ENCODE results near the gene EEF2. TPM values are rescaled to one million over a fixed set of nuclear protein-coding genes. Genes with fewer than 3 reads are reported as not detected.
A peak's percentile ranks its signal among the peaks of the same experiment; 100 is the strongest.

The EEF2 gene
- total and polyA plus RNA-seq, 2 donors (not counting 1 experiment from before 2014, with no cell fraction given) = 1,449 to 3,167 TPM

DNA sequence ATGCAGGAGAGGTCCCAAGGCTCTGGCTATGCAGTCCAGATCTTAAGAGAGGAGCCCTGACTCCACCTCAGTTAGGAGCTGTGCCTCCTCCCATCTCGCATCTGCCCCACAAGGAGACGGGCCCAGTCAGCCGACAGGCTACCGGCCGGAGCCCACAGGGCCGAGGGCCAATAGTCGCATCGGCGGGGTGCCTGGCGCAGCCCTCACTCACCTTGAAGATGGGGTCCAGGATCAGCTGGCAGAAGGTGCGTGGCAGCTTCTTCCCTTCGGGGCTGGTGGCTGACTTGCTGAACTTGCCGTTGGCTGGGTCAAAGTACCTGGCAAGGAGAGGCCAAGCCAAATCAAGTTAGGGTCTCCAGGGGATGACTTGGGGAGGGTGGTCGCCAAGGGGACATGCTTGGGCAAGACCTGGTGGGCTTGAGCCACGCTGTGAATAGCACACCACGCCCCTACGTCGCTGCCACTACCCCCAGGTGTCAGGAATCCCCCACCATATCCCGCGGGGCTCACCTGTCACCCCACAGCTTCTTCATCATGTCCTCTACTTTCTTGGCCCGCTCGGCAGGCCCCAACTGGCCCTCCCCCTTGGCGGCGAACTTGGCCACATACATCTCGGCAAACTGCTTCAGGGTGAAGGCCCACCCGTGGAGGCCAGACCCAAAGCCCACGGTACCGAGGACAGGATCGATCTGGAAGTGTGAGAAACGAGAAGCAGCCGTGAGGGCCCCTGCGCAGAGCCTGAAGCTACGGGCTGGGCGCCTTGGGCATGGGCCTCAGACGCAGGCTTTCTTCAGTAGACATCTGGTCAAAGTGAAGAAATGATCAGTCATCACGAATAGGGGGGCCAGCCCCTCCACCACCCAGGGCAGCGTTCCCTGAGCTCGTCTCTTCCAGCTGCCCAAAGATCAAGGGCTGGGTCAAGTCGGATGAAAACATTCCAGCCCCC is 3.3 kb downstream of the EEF2 start:
- no peak overlapping the region for H3K4me2 ChIP-seq (replicated peaks; ENCODE audit: low read depth, low read length, poor library complexity, severe bottlenecking)
- H3K9ac ChIP-seq (ENCODE audit: low read length) = no peak overlapping the region
- CTCF ChIA-PET = interaction anchor here (1.0 kb wide), 1 partner anchor 11 kb away, joined by 4 read pairs; the partner anchor contains the start of gene DAPK3
- Mint-ChIP-seq H3K27me3 (no peaks in the 10 kb centered on the region), H3K9me3 (ENCODE audit: insufficient read depth) (no peaks in the 10 kb centered on the region), H3K4me1 (peaks cover 48% of the 10 kb centered on the region), H3K4me3 (no peak overlapping the region), H3K27ac (no peak overlapping the region)
- H3K79me2 ChIP-seq (ENCODE audit: control insufficient read depth, insufficient read depth, low read length) = peaks cover 43% of the 10 kb centered on the region
- peaks cover 22 to 32% of the 10 kb centered on the region in 2 donors for H3K4me1 ChIP-seq (ENCODE audit: control insufficient read depth in 2 of 2, insufficient read depth in 2 of 2, low read length in 2 of 2)
- ATAC-seq (ENCODE audit: low read depth) (no peak), DNase-seq (peak; percentile 36)
- intact Hi-C loops (cut with micrococcal nuclease) = no loop called here
- POLR2A ChIA-PET = interaction anchor here (0.6 to 1.3 kb wide), 2 partner anchors 10 to 176 kb away, joined by 3 to 8 read pairs; no protein-coding TSS in a partner anchor
- no peak overlapping the region for H3K27ac ChIP-seq (ENCODE audit: low read length in 2 of 2)
- H3K9me3 ChIP-seq (ENCODE audit: control extremely low read depth in 1 of 3, control insufficient read depth in 2 of 3, insufficient read depth in 1 of 3, low read length in 2 of 3) = peaks cover 0 to 4% (median 0%) of the 10 kb centered on the region in 3 donors
- no peaks in the 10 kb centered on the region for H3K27me3 ChIP-seq (replicated peaks in 1 of 4; ENCODE audit: control extremely low read depth in 1 of 4, control insufficient read depth in 3 of 4, insufficient read depth in 4 of 4, low read length in 3 of 4)
- H3K36me3 ChIP-seq (replicated peaks in 1 of 2; ENCODE audit: control extremely low read depth in 1 of 2, control insufficient read depth in 1 of 2, extremely low read depth in 1 of 2, insufficient read depth in 2 of 2, low read length in 1 of 2) = peaks cover 3 to 72% of the 10 kb centered on the region in 2 experiments
- TF ChIP-seq, protein P1, sequence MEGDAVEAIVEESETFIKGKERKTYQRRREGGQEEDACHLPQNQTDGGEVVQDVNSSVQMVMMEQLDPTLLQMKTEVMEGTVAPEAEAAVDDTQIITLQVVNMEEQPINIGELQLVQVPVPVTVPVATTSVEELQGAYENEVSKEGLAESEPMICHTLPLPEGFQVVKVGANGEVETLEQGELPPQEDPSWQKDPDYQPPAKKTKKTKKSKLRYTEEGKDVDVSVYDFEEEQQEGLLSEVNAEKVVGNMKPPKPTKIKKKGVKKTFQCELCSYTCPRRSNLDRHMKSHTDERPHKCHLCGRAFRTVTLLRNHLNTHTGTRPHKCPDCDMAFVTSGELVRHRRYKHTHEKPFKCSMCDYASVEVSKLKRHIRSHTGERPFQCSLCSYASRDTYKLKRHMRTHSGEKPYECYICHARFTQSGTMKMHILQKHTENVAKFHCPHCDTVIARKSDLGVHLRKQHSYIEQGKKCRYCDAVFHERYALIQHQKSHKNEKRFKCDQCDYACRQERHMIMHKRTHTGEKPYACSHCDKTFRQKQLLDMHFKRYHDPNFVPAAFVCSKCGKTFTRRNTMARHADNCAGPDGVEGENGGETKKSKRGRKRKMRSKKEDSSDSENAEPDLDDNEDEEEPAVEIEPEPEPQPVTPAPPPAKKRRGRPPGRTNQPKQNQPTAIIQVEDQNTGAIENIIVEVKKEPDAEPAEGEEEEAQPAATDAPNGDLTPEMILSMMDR (IDR thresholded peaks at IDR 0.05) = no peak
- TF ChIP-seq EZH2 (IDR thresholded peaks at IDR 0.05; ENCODE audit: borderline replicate concordance, insufficient read depth, low read depth, low read length, poor library complexity, severe bottlenecking) = no peak
- H4K20me1 ChIP-seq (ENCODE audit: control insufficient read depth, insufficient read depth, low read length, poor library complexity, severe bottlenecking) = peaks cover 82% of the 10 kb centered on the region
- H2AFZ ChIP-seq (ENCODE audit: insufficient read depth, low read depth, low read length, poor library complexity, severe bottlenecking) = no peak overlapping the region
- no peak overlapping the region for H3K4me3 ChIP-seq (ENCODE audit: control extremely low read depth in 1 of 5, extremely low read depth in 1 of 5, insufficient read depth in 1 of 5, low read depth in 2 of 5, low read length in 4 of 5)
- 93% methylated on average over 36 of the region's 39 CpGs for WGBS (ENCODE audit: insufficient coverage)

- no peak overlapping the region for H3K4me3 Mint-ChIP-seq
Measured at GRCh38 chr19:3981373-3981735, 3.9 kb downstream of the EEF2 start.

More at GRCh38 chr19:3981373-3981735, 3.9 kb downstream of the EEF2 start:
- Histone ChIP-seq H3K9ac (ENCODE audit: low read length) (no peak overlapping the region), H3K9me3 (ENCODE audit: control extremely low read depth in 1 of 3, control insufficient read depth in 2 of 3, insufficient read depth in 1 of 3, low read length in 2 of 3) (peaks cover 0 to 4% (median 0%) of the 10 kb centered on the region in 3 donors), H4K20me1 (ENCODE audit: control insufficient read depth, insufficient read depth, low read length, poor library complexity, severe bottlenecking) (peaks cover 89% of the 10 kb centered on the region), H3K36me3 (replicated peaks in 1 of 2; ENCODE audit: control extremely low read depth in 1 of 2, control insufficient read depth in 1 of 2, extremely low read depth in 1 of 2, insufficient read depth in 2 of 2, low read length in 1 of 2) (peaks cover 3 to 79% of the 10 kb centered on the region in 2 experiments), H3K27me3 (replicated peaks in 1 of 4; ENCODE audit: control extremely low read depth in 1 of 4, control insufficient read depth in 3 of 4, insufficient read depth in 4 of 4, low read length in 3 of 4) (no peaks in the 10 kb centered on the region), H3K4me3 (ENCODE audit: control extremely low read depth in 1 of 5, extremely low read depth in 1 of 5, insufficient read depth in 1 of 5, low read depth in 2 of 5, low read length in 4 of 5) (no peak overlapping the region), H3K79me2 (ENCODE audit: control insufficient read depth, insufficient read depth, low read length) (peaks cover 43% of the 10 kb centered on the region), H2AFZ (ENCODE audit: insufficient read depth, low read depth, low read length, poor library complexity, severe bottlenecking) (no peak overlapping the region), H3K4me1 (ENCODE audit: control insufficient read depth in 2 of 2, insufficient read depth in 2 of 2, low read length in 2 of 2) (peaks cover 18 to 26% of the 10 kb centered on the region in 2 donors), H3K27ac (ENCODE audit: low read length in 2 of 2) (no peak overlapping the region), H3K4me2 (replicated peaks; ENCODE audit: low read depth, low read length, poor library complexity, severe bottlenecking) (no peak overlapping the region)
- no peaks in the 10 kb centered on the region for H3K9me3 Mint-ChIP-seq (ENCODE audit: insufficient read depth)
- intact Hi-C loops (cut with micrococcal nuclease) = no loop called here
- POLR2A ChIA-PET = no interaction called here
- TF ChIP-seq EZH2 (IDR thresholded peaks at IDR 0.05; ENCODE audit: borderline replicate concordance, insufficient read depth, low read depth, low read length, poor library complexity, severe bottlenecking) = no peak
- peaks cover 42% of the 10 kb centered on the region for H3K4me1 Mint-ChIP-seq
- no peak for ATAC-seq (ENCODE audit: low read depth)
- DNase-seq = no peak
- no peaks in the 10 kb centered on the region for H3K27me3 Mint-ChIP-seq
- 89% methylated on average over 10 of the region's 10 CpGs for WGBS (ENCODE audit: insufficient coverage)
- CTCF ChIA-PET = no interaction called here
- H3K27ac Mint-ChIP-seq = peak overlapping the region; percentile 50
